Sigmoid colon (tissue), 4 donors: ENCODE results near the gene UBASH3A.

Experiments used
- CTCF ChIP-seq, 4 experiments: fragments of 450-650 bp in 3 of 4; fragments of 200-600 bp in 1 of 4; IDR thresholded peaks; one replicate each; pipeline ENCODE4 v1.5.1; 2016 to 2019; ENCODE audit warnings: antibody characterized with exemption in 4 of 4, mild to moderate bottlenecking in 3 of 4, moderate library complexity in 2 of 4
- EP300 ChIP-seq, 4 donors: sonication (generic); formaldehyde crosslinking; IDR thresholded peaks; one replicate each; pipeline ENCODE4 v1.6.1; 2017; ENCODE audit warnings: antibody characterized with exemption in 4 of 4
- POLR2A ChIP-seq, 2 donors: fragments of 450-650 bp; IDR thresholded peaks; one replicate each; pipeline ENCODE4 v1.6.1; 2016; ENCODE audit warnings: antibody characterized with exemption in 2 of 2, mild to moderate bottlenecking in 2 of 2, moderate library complexity in 2 of 2
- POLR2AphosphoS5 ChIP-seq, 4 donors: sonication (generic); formaldehyde crosslinking; IDR thresholded peaks; one replicate each; pipeline ENCODE4 v1.6.1; 2017; ENCODE audit warnings: antibody characterized with exemption in 4 of 4

DNA sequence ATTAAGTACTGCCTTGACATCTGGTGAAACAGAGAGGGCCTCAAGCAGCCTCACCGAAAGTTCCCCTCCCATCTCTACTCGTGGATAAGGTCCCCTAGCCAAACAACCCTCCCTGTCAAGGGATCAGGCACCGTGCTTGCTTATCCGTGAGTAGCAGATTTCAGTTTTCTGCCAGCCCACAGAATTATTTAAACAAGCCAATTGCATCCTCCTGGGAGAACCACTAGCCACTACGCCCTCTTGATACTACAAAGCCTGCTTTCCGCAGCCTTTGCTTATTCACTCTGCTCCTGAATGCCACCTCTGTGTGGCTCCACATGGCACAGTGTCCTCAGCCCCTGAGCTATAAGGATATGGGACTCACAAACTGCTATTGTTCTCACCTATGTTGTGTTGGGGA lies 47.1 kb upstream of the UBASH3A start:
- TF ChIP-seq CTCF (IDR thresholded peaks at IDR 0.05) = no peak
- TF ChIP-seq POLR2AphosphoS5 (IDR thresholded peaks at IDR 0.05) = no peak
- TF ChIP-seq EP300 (IDR thresholded peaks at IDR 0.05) = no peak
- TF ChIP-seq POLR2A (IDR thresholded peaks at IDR 0.05) = no peak
